ENCODE results near the gene KRTAP4-16. TPM values are rescaled to one million over a fixed set of nuclear protein-coding genes. Genes with fewer than 3 reads are reported as not detected.

KRTAP4-16 gene
- not detected in 2 replicates for total RNA-seq (2021)
- long read RNA-seq: 0 reads

- Histone ChIP-seq H3K4me2 (ENCODE audit: insufficient read depth, insufficient read length, low read length) (no peak within 1 kb of the TSS), H2AFZ (ENCODE audit: low read length) (no peak within 1 kb of the TSS), H2BK15ac (ENCODE audit: low read depth, low read length) (no peak within 1 kb of the TSS), H3K4me1 (ENCODE audit: insufficient read depth, low read length) (no peaks in the 10 kb centered on the region; the same call in 1 of the 2 replicates), H2AK5ac (ENCODE audit: insufficient read length, low read length) (no peak within 1 kb of the TSS), H3K27ac (ENCODE audit: insufficient read length, low read depth, low read length) (no peak within 1 kb of the TSS), H4K8ac (replicated peaks; ENCODE audit: insufficient read length, low read depth, low read length) (no peak within 1 kb of the TSS), H3K79me2 (ENCODE audit: insufficient read depth, low read length) (no peaks in the 10 kb centered on the region), H3K9ac (ENCODE audit: extremely low read depth, insufficient read length, low read length) (no peak within 1 kb of the TSS), H3T11ph (ENCODE audit: low read length) (no peak within 1 kb of the TSS), H2BK5ac (ENCODE audit: insufficient read length, low read length) (no peak within 1 kb of the TSS), H3K4ac (ENCODE audit: low read depth, low read length) (no peak within 1 kb of the TSS), H3K18ac (ENCODE audit: insufficient read length, low read depth, low read length) (no peak within 1 kb of the TSS), H3K56ac (ENCODE audit: insufficient read length, low read depth, low read length) (no peak within 1 kb of the TSS), H3K79me1 (ENCODE audit: insufficient read depth, low read depth, low read length, poor library complexity, severe bottlenecking) (no peaks in the 10 kb centered on the region), H3K23ac (ENCODE audit: insufficient read length, low read depth, low read length) (no peak within 1 kb of the TSS), H3K23me2 (ENCODE audit: insufficient read length, low read depth, low read length, poor library complexity, severe bottlenecking) (no peaks in the 10 kb centered on the region), H4K20me1 (ENCODE audit: control insufficient read depth, insufficient read depth, insufficient read length) (no peaks in the 10 kb centered on the region), H3K14ac (ENCODE audit: insufficient read depth, low read length) (no peak within 1 kb of the TSS), H4K91ac (ENCODE audit: insufficient read length, low read depth, low read length) (no peak within 1 kb of the TSS), H3K9me3 (ENCODE audit: control insufficient read depth, low read depth, low read length) (no peaks in the 10 kb centered on the region), H2BK20ac (ENCODE audit: low read depth, low read length, poor library complexity, severe bottlenecking) (no peak within 1 kb of the TSS), H4K5ac (ENCODE audit: insufficient read length, low read depth, low read length) (no peak within 1 kb of the TSS), H3K27me3 (ENCODE audit: insufficient read depth, low read length) (no peaks in the 10 kb centered on the region), H2BK120ac (ENCODE audit: low read depth, low read length, poor library complexity, severe bottlenecking) (no peak within 1 kb of the TSS), H2BK12ac (ENCODE audit: insufficient read length, low read depth, low read length) (no peak within 1 kb of the TSS)
- H3K36me3 Mint-ChIP-seq (ENCODE audit: insufficient read depth in 1 of 3, low read depth in 3 of 3): no peaks in the 10 kb centered on the region
- WGBS (ENCODE audit: extremely low coverage, insufficient read length, low lambda C conversion rate): no CpG with 5 or more reads among the region's 10 CpGs
- H3K27me3 Mint-ChIP-seq (ENCODE audit: low read depth): peaks cover 1% of the 10 kb centered on the region; the same call in 1 of the 2 replicates
- DNase-seq: peak; percentile 77
- peaks cover 35 to 37% of the 10 kb centered on the region in 2 experiments for H3K4me1 Mint-ChIP-seq
- TF ChIP-seq CTCF (conservative IDR thresholded peaks at IDR 0.05): no peak
- no peaks in the 10 kb centered on the region; a peak in 2 of 5 replicates for H3K9me3 Mint-ChIP-seq
- peak within 1 kb of the TSS in 1 of 3 experiments; percentile 73; a peak in 3 of 7 replicates for H3K27ac Mint-ChIP-seq
- no peak within 1 kb of the TSS; a peak in 1 of 5 replicates for H3K4me3 Mint-ChIP-seq
Observed at GRCh38 chr17:41101586-41102259, at the start of gene KRTAP4-16. Gene KRTAP4-16 (minus strand): TSS chr17:41102209. CDS start chr17:41102209, 0 bp downstream.
